Liver (tissue), 9 donors: Measurements from ENCODE around the gene MSN. TPM values are rescaled to one million over a fixed set of nuclear protein-coding genes. Genes with fewer than 3 reads are reported as not detected.

ENCODE experiments used
- DNase-seq: peaks from one replicate; pipeline ENCODE4 v3.0.0-alpha.2; 2017; ENCODE audit warnings: low spot score
- H3K27ac ChIP-seq, 2 donors: one replicate each; pipeline ENCODE4 v1.7.0; 2013; ENCODE audit warnings: inconsistent platforms in 2 of 2, low read length in 2 of 2, control low read depth in 1 of 2, low read depth in 1 of 2, mild to moderate bottlenecking in 1 of 2
- H3K27me3 ChIP-seq, 4 donors: one replicate each; pipeline versions ENCODE4 v1.6.1 to v1.7.0; 2013; ENCODE audit warnings: low read length in 3 of 4, inconsistent platforms in 1 of 4, mild to moderate bottlenecking in 1 of 4, moderate library complexity in 1 of 4; ENCODE audit not compliant: control insufficient read depth in 4 of 4, insufficient read depth in 4 of 4
- H3K36me3 ChIP-seq, 4 donors: one replicate each; pipeline versions ENCODE4 v1.6.1 to v1.7.0; 2013; ENCODE audit warnings: low read length in 3 of 4, mild to moderate bottlenecking in 3 of 4, low read depth in 1 of 4, moderate library complexity in 1 of 4; ENCODE audit not compliant: control insufficient read depth in 4 of 4, insufficient read depth in 3 of 4
- H3K4me1 ChIP-seq, 4 donors: one replicate each; pipeline versions ENCODE4 v1.6.1 to v1.7.0; 2013; ENCODE audit warnings: low read length in 3 of 4, mild to moderate bottlenecking in 3 of 4, moderate library complexity in 1 of 4; ENCODE audit not compliant: control insufficient read depth in 4 of 4, insufficient read depth in 4 of 4
- H3K4me3 ChIP-seq, 3 donors: one replicate each; pipeline versions ENCODE4 v1.6.1 to v1.7.0; 2013; ENCODE audit warnings: low read length in 3 of 3, control low read depth in 1 of 3, low read depth in 1 of 3, mild to moderate bottlenecking in 1 of 3
- H3K9ac ChIP-seq, 2 donors: one replicate each; pipeline ENCODE4 v1.7.0; 2013; ENCODE audit warnings: low read length in 2 of 2, mild to moderate bottlenecking in 2 of 2, moderate library complexity in 2 of 2, control low read depth in 1 of 2, low read depth in 1 of 2
- H3K9me3 ChIP-seq, 4 donors: one replicate each; pipeline versions ENCODE4 v1.6.1 to v1.7.0; 2013; ENCODE audit warnings: low read length in 3 of 4; ENCODE audit not compliant: control insufficient read depth in 4 of 4
- EGR1 ChIP-seq, 2 donors: IDR thresholded peaks; 2 replicates each; pipeline ENCODE4 v1.6.1; 2016 to 2018; ENCODE audit warnings: antibody characterized with exemption in 2 of 2, low read depth in 2 of 2
- FOXA2 ChIP-seq: IDR thresholded peaks from 2 replicates; pipeline ENCODE4 v1.6.1; 2016; ENCODE audit warnings: antibody characterized with exemption
- GABPA ChIP-seq, 2 donors: IDR thresholded peaks in 1 of 2; conservative IDR thresholded peaks in 1 of 2; 2 replicates each; pipeline ENCODE4 v1.6.1; 2016; ENCODE audit warnings: antibody characterized with exemption in 2 of 2, mild to moderate bottlenecking in 1 of 2, moderate library complexity in 1 of 2
- HNF4A ChIP-seq, 2 donors: conservative IDR thresholded peaks; 2 replicates each; pipeline ENCODE4 v1.6.1; 2016; ENCODE audit warnings: antibody characterized with exemption in 2 of 2, mild to moderate bottlenecking in 2 of 2
- HNF4G ChIP-seq: IDR thresholded peaks from 2 replicates; pipeline ENCODE4 v1.6.1; 2016; ENCODE audit warnings: antibody characterized with exemption
- JUND ChIP-seq, 2 donors: IDR thresholded peaks; 2 replicates each; pipeline ENCODE4 v1.6.1; 2016; ENCODE audit warnings: antibody characterized with exemption in 2 of 2
- NR2F2 ChIP-seq: IDR thresholded peaks from 2 replicates; pipeline ENCODE4 v1.6.1; 2016; ENCODE audit warnings: antibody characterized with exemption
- RAD21 ChIP-seq, 2 donors: IDR thresholded peaks; 2 replicates each; pipeline ENCODE4 v1.6.1; 2016; ENCODE audit warnings: antibody characterized with exemption in 2 of 2, mild to moderate bottlenecking in 2 of 2
- RXRA ChIP-seq, 2 donors: IDR thresholded peaks; 2 replicates each; pipeline ENCODE4 v1.6.1; 2017 to 2018; ENCODE audit warnings: antibody characterized with exemption in 2 of 2, mild to moderate bottlenecking in 1 of 2
- WGBS: extraction: QIAGEN DNeasy Blood & Tissue Kit; methylation state at CpG from one replicate; pipeline ENCODE4 v1.1.7; 2013; 5-methylcytosine and 5-hydroxymethylcytosine counted together
- polyA plus RNA-seq, 2 donors: library from polyadenylated mRNA; stranded (reverse) in 1 of 2; unstranded in 1 of 2; fragments of 200-250 nt in 1 of 2; fragments of >200 nt in 1 of 2; fragmentation: Nextera tagmentation in 1 of 2; extraction: Ambion mirVana in 1 of 2; gene quantifications; one replicate each; pipeline versions ENCODE4 v1.2.1 to v1.2.3, GENCODE V29; 2013 to 2015
- total RNA-seq, 2 donors: library from RNA; depleted of rRNA; stranded (reverse); fragments of >200 nt; gene quantifications; one replicate each; pipeline ENCODE4 v1.2.3, GENCODE V29; 2014
- TF ChIP-seq, protein P1 (sequence below): IDR thresholded peaks from 2 replicates; pipeline ENCODE4 v1.6.1; 2016; ENCODE audit warnings: antibody characterized with exemption
- TF ChIP-seq, protein P2 (sequence below): IDR thresholded peaks from 2 replicates; pipeline ENCODE4 v1.6.1; 2016; ENCODE audit warnings: antibody characterized with exemption, mild to moderate bottlenecking
- donor health status: healthy.
- donor health status: healthy.
- donor health status: healthy.
- donor health status: healthy.
- donor health status: healthy.

Gene MSN
- total and polyA plus RNA-seq, 4 donors = 24.3 to 70.0 (median 40.6) TPM

- TF ChIP-seq GABPA (IDR thresholded peaks at IDR 0.05 in 1 of 2, conservative IDR thresholded peaks at IDR 0.05 in 1 of 2) = no peak
- TF ChIP-seq, protein P1, sequence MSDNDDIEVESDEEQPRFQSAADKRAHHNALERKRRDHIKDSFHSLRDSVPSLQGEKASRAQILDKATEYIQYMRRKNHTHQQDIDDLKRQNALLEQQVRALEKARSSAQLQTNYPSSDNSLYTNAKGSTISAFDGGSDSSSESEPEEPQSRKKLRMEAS = no peak
- TF ChIP-seq NR2F2 = no peak
- TF ChIP-seq HNF4A (conservative IDR thresholded peaks at IDR 0.05) = no peak
- TF ChIP-seq FOXA2 = no peak
- no peak for TF ChIP-seq HNF4G
These were observed 39.7 kb downstream of the MSN start (continued) for GRCh38 chrX:65707151-65707550.

- 72% methylated on average over 6 of the region's 6 CpGs for WGBS
- H3K9me3 ChIP-seq = no peaks in the 10 kb centered on the region
- no peak overlapping the region for H3K4me3 ChIP-seq
- TF ChIP-seq NR2F2 (peak; percentile 60), EGR1 (IDR thresholded peaks at IDR 0.05; ENCODE audit: low read depth in 2 of 2) (no peak)
- no peak overlapping the region for H3K9ac ChIP-seq
- DNase-seq = no peak
- H3K27me3 ChIP-seq = peaks cover 0 to 4% (median 0%) of the 10 kb centered on the region in 4 donors
- no peak overlapping the region for H3K27ac ChIP-seq
- no peaks in the 10 kb centered on the region for H3K4me1 ChIP-seq
- peaks cover 0 to 4% (median 1%) of the 10 kb centered on the region in 4 donors for H3K36me3 ChIP-seq
These were observed 44.8 kb downstream of the MSN start for GRCh38 chrX:65712005-65712806.

DNA sequence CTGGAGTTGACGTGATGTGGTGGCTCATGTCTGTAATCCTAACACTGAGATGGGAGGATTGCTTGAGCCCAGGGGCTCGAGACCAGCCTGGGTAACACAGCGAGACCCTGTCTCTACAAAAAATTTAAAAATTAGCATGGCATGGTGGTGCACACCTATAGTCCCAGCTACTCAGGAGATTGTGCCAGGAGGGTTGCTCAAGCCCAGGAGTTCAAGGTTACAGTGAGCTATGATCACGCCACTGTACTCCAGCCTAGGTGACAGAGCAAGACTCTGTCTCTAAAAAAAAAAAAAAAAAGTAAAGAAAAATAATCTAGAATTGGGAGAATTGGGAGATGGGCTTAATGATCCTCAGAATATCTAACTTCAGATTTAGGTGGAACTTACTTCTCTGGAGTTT, 51.1 kb downstream of the MSN start:
- H3K9ac ChIP-seq = no peak overlapping the region
- no peak for DNase-seq
- WGBS = 81% methylated on average over 4 of the region's 4 CpGs
- H3K4me3 ChIP-seq = no peak overlapping the region
- TF ChIP-seq JUND (IDR thresholded peaks at IDR 0.05) (no peak), HNF4A (conservative IDR thresholded peaks at IDR 0.05) (peak; percentile 30 to 46), RXRA (IDR thresholded peaks at IDR 0.05) (peak in 1 of 2 donors; percentile 18)
- peaks cover 0 to 6% (median 3%) of the 10 kb centered on the region in 4 donors for H3K36me3 ChIP-seq
- H3K4me1 ChIP-seq = peaks cover 0 to 2% (median 0%) of the 10 kb centered on the region in 4 donors
- no peaks in the 10 kb centered on the region for H3K9me3 ChIP-seq
- H3K27ac ChIP-seq = no peak overlapping the region
- no peaks in the 10 kb centered on the region for H3K27me3 ChIP-seq

DNA sequence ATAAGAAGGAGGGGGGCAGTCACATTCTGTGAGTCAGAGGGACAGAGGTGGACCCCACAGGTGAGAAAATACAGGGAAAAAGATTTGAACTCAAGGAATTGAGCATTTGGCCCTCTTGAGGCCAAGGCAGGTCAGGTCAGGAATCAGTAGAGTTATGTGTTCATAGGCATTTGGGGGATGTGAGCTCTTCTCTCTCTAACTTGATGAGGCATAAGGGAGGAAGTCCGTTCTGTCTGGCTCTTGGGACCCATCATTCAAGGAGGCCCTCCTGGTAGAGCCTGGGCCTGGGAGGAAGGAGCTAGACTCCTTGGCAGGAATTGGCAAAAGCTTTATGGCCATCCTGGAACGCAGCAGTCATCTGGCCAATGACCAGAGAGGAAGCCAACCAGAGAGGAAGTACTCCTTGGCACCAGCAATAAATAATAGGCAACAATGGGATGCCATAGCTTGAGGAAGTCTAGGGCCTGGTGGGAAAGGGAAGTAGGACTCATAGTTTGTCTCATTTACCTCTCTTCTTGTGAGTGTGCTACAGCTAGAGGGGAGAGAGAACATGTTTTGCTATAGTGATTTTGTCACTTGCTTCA, 53.0 kb downstream of the MSN start:
- Histone ChIP-seq H3K4me3 (no peak overlapping the region), H3K27me3 (no peaks in the 10 kb centered on the region), H3K36me3 (peaks cover 0 to 6% (median 3%) of the 10 kb centered on the region in 4 donors), H3K9me3 (peaks cover 0 to 3% (median 1%) of the 10 kb centered on the region in 4 donors), H3K27ac (no peak overlapping the region), H3K9ac (no peak overlapping the region), H3K4me1 (peaks cover 0 to 2% (median 0%) of the 10 kb centered on the region in 4 donors)
- TF ChIP-seq RAD21 (IDR thresholded peaks at IDR 0.05) (no peak), FOXA2 (no peak)
- TF ChIP-seq, protein P2, sequence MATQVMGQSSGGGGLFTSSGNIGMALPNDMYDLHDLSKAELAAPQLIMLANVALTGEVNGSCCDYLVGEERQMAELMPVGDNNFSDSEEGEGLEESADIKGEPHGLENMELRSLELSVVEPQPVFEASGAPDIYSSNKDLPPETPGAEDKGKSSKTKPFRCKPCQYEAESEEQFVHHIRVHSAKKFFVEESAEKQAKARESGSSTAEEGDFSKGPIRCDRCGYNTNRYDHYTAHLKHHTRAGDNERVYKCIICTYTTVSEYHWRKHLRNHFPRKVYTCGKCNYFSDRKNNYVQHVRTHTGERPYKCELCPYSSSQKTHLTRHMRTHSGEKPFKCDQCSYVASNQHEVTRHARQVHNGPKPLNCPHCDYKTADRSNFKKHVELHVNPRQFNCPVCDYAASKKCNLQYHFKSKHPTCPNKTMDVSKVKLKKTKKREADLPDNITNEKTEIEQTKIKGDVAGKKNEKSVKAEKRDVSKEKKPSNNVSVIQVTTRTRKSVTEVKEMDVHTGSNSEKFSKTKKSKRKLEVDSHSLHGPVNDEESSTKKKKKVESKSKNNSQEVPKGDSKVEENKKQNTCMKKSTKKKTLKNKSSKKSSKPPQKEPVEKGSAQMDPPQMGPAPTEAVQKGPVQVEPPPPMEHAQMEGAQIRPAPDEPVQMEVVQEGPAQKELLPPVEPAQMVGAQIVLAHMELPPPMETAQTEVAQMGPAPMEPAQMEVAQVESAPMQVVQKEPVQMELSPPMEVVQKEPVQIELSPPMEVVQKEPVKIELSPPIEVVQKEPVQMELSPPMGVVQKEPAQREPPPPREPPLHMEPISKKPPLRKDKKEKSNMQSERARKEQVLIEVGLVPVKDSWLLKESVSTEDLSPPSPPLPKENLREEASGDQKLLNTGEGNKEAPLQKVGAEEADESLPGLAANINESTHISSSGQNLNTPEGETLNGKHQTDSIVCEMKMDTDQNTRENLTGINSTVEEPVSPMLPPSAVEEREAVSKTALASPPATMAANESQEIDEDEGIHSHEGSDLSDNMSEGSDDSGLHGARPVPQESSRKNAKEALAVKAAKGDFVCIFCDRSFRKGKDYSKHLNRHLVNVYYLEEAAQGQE = no peak
- 79% methylated on average over 2 of the region's 2 CpGs for WGBS
- no peak for DNase-seq
